GM18858 (cell line): ENCODE data around the gene MAGEA11.
"Not testable (repeated sequence)": the region's sequence is repeated elsewhere in the genome, so short reads cannot be mapped to it uniquely, and the experiment has no call there.

Experiments used
- ATAC-seq: cut with Tn5 transposase; IDR thresholded peaks from one replicate; pipeline ENCODE4 v1.9.1; 2021; ENCODE audit not compliant: unreplicated experiment

Gene MAGEA11

DNA sequence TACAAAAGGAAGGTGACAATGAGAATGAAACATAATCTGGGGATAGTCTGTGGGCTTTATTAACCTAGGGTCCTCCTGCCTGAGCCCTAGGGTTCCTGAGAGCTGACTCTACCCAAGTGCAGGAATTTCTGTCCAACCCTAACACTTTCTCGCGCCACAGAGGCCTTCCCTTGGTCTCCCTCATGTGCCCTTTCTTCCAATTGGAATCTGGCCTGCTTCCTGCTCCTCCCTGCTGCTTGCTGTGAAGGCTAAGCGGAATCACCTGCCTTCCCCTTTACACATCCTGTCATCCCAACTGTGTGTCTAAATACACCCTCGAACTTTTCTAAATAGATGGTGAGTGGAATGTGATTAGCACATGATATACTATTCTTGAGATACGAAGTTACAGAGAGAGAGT is 5.9 kb downstream of the MAGEA11 start:
- ATAC-seq, result no peak

DNA sequence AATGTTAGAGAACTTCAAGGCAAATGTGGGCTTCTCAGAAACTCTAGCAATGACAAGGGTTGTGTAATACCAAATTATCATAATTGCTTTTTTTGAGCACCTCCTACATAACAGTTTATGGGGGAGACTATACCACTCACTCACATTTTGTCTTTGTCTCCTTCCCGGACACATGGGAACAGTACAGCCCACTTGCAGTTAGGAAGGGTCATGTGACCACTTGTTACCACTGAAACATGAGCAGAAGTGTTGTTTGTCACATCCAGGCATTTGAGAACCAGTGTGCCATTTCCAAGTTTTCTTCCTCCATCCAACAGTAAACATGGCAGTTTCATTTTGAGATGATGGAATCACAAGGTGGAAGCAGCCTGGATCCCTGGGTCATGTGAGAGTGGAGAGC is 6.9 kb downstream of the MAGEA11 start:
- no peak for ATAC-seq

DNA sequence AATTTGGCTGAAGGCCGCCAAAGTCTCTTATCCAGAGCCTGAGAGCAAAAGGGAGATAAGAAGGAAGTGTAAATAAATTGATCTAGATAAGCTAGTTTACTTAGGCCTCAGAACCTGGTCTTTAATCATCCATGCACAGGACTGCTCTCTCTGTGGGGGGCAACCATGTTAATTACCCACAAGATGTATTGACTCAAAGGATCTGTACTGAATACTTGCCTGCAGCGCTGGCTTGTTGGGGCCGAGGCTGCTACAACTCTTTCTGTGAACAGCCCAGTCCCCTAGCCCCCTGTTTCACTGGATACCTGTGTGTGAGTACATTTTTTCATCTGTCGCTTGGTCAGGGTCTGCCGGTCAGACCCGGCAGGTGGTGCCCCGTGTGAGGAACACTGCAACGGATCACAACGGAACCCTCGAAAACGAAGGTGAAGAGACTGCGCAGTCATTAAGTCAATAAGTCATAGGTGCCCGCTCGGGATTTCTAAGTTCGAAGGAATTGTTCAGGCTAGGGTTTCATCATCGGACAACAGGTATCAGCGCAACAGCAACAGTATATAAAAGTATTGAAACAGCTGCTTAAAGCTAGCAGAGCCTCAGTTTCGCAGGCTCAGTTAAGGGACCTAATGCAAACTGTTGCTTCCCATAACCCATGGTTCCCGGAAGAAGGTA is 8.3 kb downstream of the MAGEA11 start:
- ATAC-seq, result no peak

DNA sequence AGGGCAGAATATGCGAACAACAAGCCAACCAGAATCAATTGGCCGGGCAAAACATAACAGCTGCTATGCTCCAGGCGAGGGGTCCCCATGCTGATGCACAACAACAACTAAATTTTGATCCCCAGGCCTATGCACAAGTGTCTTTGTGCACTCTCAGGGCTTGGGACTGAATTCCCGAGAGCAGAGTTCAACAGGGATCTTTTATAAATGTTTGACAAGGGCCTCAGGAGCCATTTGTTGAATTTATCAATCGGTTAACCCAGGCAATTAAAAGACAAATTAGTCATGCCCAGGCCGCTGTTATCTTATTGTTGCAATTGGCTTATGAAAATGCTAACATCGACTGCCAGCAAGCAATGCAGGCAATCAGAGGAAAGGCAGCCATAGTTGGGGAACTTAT is 9.4 kb downstream of the MAGEA11 start:
- ATAC-seq, result not testable (repeated sequence)

DNA sequence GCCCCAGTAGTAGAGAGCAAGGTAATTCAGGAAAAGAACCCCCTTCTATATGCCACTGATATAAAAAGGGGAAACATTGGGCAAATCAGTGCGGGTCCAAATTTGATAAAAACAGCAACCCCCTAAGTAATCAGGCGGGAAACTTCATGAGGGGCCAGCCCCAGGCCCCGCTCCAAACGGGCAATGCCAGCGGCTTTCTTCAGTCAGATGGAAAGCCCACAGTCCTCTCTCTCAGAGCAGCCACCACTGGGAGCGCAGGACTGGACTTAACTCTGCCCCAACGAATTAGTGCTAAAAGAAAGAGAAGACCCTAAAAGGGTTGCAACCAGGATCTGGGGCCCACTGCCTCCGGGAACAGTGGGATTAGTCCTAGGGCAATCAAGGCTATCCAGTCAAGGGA is 9.9 kb downstream of the MAGEA11 start:
- no peak for ATAC-seq

DNA sequence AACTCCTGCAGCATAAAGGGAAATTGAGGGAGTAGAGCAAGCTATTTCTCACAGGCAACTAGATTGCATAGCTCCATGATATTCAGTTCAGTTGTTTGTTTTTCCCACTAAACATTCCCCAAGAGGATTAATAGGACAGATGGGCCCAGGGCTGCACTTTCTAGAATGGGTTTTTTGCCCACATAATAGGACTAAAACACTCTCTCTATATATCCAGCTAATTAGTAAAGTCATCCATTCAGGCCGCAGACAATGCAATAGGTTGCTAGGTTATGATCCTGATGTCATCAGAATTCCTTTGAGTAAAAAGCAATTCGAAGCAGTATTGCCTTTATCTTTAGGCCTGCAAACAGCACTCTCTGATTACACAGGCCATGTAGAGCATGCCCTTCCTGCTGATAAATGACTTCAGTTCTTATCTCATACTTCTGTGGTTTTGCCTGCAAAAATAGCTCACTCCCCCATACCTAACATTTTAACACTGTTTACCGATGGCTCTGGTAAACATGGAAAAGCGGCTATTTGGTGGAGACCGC is 11.8 kb downstream of the MAGEA11 start:
- ATAC-seq, result not testable (repeated sequence)

DNA sequence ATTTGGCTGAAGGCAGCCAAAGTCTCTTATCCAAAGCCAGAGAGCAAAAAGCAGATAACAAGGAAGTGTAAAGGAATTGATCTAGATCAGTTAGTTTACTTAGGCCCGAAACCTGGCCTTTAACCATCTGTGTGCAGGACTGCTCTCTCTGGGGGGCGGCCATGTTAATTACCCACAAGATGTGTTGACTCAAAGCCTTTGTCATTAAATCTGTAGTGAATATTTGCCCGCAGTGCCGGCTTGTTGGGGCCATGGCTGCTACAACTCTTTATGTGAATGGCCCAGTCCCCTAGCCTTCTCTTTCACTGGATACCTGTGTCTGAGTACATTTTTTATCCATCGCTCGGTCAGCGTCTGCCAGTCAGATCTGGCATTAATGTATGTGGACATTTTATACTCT is 15.4 kb downstream of the MAGEA11 start:
- not testable (repeated sequence) for ATAC-seq

DNA sequence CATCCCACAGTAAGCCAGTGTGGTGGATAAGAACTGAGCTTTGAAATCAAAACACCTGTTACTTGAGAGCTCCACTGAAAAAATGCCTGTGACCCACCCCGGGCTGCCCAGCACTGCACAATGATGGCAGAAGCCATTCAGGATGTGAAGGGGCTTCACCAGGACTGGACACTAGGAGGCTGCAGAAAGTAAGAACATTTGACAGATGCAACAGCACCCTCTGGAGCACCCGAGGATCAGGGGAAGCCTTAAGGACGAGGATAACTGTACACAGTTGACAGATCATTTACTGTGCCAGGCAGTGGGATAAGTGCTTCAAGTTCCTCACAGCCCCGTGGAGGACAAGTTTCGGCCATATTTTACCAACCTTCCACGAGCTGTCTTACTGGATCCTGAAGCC is 30.4 kb downstream of the MAGEA11 start:
- not testable (repeated sequence) for ATAC-seq

DNA sequence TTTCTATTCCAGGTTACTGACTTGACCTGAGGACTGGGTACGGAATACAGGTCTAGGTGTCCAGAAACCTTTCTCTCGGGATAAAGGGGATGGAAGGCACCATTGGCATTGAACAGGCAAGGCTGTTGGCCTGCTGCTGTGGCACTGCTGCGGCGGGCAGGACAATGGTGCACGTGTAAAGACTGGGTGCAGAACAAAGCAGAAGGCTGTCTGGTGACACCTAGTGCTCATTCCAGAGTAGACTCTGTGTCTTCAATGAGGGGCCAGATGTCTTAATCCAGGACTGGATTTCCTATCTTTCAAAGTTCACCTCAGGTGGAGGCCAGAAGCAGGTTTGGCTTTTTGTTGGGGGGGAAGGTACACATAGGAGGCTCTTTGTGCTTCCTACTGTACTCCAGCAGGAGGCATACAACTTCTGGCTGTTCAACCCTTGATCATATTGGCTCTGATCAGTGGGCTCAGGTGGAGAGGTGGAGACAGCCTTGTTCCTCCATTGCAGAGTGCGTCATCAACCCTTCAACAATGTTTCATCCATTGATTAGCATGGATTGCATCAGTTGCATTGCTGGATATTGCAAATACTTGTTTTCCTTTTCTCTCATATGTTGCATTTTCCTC is 34.6 kb downstream of the MAGEA11 start:
- not testable (repeated sequence) for ATAC-seq

DNA sequence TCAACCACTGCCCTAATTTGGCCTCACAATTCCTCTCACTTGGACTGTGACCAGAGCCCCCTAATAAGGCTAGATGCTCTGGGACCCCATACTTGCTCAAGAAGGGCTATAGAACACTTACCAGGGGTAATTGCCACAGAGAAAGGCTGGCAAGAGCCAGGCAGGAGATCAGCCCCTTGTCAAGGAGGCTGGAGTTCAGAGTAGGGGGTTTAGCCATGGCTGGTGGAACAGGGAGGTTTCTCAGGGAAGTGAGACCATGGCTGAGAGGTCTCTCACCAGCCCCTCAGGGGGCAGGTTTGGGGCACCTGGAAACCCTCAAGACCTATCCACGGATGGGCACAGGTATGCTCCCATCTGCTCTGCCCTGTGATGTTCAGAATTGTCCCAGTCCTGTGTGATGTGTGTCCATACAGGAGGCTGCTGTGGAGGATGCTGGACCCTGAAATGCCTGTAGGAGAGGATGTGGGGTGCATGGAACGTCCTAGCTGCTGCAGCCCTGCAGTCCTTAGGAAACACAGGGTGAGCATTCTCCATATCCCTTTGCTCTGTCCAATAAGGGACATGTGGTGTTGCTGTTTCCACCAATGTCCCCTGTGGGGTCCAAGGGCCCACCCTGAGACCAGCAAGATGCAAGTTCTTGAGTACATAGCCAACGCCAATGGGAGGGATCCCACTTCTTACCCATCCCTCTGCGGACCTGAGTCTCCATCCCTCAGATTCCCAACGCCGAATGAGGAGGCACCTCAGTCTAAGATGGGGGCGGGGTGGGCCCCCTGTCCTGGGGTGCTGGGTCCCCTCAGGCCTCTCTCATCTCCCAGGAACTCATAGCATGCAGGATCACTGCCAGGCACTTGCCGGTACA is 45.6 kb downstream of the MAGEA11 start:
- ATAC-seq, result no peak

DNA sequence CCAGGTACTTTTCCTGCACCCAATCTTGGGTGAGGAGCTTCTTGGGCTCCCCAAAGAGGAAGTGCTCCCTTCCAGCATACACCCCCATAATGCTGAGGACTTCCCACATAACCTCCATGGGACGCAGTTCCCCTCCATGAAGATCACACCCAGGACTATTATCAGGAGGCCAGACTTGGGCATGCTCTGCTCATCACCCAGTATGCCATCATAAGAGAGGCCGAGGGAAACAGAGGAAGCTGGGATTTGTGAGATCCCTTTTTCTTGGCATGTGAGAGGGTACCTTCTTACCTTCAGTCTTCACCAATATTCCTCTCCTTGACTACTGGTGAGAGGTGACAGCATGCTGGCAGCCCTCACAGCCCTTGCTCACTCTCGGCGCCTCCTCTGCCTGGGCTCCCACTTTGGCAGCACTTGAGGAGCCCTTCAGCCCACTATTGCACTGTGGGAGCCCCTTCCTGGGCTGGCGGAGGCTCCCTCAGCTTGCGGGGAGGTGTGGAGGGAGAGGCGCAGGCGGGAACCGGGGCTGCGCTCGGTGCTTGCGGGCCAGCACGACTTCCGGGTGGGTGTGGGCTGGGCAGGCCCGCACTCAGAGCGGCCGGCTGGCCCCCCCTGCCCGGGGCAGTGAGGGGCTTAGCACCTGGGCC is 46.3 kb downstream of the MAGEA11 start:
- ATAC-seq, result no peak

DNA sequence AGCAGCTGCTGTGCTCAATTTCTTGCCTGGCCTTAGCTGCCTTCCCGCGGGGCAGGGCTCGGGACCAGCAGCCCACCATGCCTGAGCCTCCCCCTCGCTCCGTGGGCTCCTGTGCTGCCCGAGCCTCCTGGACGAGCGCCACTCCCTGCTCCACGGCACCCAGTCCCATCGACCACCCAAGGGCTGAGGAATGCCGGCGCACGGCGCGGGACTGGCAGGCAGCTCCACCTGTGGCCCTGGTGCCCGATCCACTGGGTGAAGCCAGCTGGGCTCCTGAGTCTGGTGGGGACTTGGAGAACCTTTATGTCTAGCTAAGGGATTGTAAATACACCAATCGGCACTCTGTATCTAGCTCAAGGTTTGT is 46.8 kb downstream of the MAGEA11 start:
- ATAC-seq, result not testable (repeated sequence)

DNA sequence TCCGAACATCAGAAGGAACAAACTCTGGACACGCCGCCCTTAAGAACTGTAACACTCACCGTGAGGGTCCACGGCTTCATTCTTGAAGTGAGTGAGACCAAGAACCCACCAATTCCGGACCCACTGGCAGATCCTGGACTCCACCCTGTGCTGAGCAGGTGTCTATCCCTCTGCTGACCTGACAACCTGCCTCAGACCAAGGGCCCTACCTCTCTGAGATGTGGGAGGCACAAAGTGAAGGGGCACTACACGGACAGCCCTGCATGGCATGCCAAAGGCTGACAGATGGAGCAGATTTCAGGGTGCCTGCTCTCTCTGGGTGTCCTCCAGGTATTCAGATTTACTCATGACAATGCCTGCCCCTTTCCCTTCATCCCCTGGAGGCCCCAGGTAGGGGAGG is 48.0 kb downstream of the MAGEA11 start:
- no peak for ATAC-seq

DNA sequence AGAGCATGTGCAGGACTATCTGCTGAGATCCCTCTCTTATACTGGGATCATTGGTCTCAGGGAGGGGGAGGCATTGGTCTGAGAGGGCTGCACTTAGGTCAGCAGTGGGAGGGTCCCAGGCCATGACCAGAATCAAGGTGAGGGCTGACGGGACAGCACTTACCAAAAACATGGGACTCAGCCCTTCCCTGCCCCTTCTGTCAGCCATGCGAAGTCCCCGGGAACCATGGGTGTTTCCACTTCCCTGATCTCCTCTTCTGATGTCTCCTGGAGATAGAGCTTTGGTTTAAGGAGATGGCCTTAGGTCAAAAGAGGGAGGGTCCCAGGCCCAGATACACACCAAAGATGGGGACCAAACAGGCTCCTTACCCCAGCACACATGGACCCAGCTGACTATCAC is 49.1 kb downstream of the MAGEA11 start:
- ATAC-seq, result no peak

DNA sequence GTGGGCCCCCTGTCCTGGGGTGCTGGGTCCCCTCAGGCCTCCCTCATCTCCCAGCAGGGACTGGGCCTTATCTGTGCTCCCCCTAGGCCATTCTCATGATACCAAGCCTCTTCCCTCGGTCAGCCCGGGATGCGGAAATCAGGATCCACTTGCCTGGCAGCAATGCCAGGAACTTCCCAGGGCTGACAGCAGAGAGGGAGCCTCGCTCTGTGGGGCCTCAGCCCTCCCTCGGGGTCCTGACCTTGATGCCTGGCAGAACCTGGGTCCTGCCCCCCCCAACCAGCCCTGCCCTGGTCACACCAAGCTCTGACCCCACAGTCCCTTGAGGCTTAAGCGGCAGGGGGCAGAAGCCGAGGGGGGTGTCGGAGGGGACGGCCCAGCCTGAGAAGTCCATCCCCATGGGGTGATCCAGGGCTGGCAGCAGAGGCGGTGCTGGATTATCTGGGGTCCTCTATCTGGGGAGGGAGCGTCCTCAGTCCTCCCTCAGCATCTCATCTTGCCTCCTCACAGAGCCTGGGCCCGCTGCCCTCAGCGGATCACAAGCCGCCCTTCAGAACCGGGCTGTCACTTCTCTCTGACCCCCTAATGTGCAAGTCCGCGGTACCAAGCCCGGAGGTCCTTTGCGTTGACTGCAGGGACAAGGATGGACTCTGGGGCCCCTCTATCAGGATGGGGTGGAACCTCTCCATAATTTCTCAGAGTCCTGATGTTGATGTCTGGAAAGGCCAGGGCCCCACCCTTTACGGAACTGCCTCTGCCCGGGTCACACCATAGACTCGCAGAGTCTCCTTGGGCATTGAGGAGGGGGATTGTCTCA is 50.2 kb downstream of the MAGEA11 start:
- not testable (repeated sequence) for ATAC-seq

DNA sequence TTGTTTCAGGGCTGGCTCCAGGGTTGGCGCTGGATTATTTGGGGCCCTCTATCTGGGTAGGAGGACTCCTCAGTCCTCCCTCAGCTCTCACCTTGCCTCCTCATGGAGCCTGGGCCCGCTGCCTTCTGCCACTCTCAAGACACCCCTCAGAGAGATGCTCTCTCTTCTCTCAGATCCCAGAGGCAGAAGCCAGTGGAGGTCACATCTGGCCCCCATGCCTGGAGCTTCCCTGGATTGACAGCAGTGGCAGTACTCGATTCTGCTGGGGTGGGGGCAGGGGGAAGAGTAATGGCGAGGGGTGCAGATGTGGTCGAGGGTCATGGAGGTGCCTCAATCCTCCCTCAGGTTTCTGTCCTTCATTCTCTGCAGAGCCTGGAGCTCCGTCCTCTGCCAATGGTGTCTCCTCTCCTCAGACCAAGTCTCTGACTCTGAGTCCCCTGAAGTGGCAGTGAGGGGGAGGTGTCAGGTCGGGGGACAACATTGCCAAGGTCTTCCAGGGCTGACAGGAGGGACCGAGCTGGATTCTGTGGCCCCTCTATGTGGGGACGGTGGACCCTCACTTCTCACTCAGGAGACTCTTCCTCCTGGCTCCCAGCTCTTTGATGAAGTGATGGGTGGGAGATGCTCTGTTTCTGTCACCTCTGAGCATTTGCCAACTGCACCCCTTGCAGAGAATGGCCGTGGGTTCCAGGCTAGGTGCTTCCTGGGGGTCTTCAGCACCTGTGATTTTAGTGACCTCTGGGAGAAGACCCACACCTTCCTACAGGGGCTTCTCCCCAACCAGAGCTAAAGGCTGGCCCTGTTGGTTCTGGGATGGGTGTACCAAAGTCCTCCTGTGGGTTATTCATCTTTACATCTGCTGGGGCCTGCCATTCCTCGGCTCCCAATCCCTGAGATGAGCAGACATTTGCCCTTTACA is 51.1 kb downstream of the MAGEA11 start:
- no peak for ATAC-seq
